ENCODE data around the gene AKT1S1. TPM values are rescaled to one million over a fixed set of nuclear protein-coding genes. Genes with fewer than 3 reads are reported as not detected.

AKT1S1 gene
- total RNA-seq, 1 experiment from 2014 or later, result 64.6 TPM

DNA sequence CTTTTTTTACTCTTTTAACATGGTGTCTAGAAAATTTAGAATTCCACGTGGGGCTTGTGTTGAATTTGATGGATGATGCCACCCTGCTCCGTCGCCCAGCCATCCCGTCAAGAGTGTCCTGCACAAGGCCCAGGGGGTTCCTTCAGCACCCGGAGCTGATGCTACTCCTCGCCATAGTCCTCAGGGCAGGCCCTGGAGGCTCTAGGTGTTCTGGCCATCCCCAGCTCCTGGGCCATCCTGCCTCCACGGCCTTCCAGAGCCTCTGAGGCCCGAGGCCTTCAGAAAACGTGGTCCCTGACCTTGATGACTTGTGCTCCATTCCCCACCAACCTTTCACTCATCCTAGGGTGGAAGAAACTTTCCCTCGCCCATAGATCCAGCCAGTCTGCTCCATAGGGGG, 3.3 kb downstream of the AKT1S1 start:
- CTCF ChIA-PET, result no interaction called here
- intact Hi-C loops (cut with micrococcal nuclease; ENCODE audit: unreplicated experiment), result loop anchor here (10.0 kb wide), 1 partner anchor 441 kb away; no protein-coding TSS in a partner anchor
- TF ChIP-seq, protein P1, sequence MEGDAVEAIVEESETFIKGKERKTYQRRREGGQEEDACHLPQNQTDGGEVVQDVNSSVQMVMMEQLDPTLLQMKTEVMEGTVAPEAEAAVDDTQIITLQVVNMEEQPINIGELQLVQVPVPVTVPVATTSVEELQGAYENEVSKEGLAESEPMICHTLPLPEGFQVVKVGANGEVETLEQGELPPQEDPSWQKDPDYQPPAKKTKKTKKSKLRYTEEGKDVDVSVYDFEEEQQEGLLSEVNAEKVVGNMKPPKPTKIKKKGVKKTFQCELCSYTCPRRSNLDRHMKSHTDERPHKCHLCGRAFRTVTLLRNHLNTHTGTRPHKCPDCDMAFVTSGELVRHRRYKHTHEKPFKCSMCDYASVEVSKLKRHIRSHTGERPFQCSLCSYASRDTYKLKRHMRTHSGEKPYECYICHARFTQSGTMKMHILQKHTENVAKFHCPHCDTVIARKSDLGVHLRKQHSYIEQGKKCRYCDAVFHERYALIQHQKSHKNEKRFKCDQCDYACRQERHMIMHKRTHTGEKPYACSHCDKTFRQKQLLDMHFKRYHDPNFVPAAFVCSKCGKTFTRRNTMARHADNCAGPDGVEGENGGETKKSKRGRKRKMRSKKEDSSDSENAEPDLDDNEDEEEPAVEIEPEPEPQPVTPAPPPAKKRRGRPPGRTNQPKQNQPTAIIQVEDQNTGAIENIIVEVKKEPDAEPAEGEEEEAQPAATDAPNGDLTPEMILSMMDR (IDR thresholded peaks at IDR 0.05; ENCODE audit: insufficient read depth in 1 of 2, low read depth in 1 of 2, low read length in 1 of 2, severe bottlenecking in 1 of 2, unreplicated experiment in 1 of 2), result no peak
- Mint-ChIP-seq H3K27ac (ENCODE audit: unreplicated experiment) (no peak overlapping the region), H3K27me3 (ENCODE audit: insufficient read depth, unreplicated experiment) (no peaks in the 10 kb centered on the region), H3K4me1 (ENCODE audit: low read depth, unreplicated experiment) (no peaks in the 10 kb centered on the region), H3K9me3 (ENCODE audit: unreplicated experiment) (no peaks in the 10 kb centered on the region), H3K36me3 (ENCODE audit: insufficient read depth, unreplicated experiment) (peaks cover 14% of the 10 kb centered on the region), H3K4me3 (ENCODE audit: unreplicated experiment) (no peak overlapping the region)
- Histone ChIP-seq H3K4me1 (peaks cover 7% of the 10 kb centered on the region; the same call in 1 of the 2 replicates), H3K4me3 (ENCODE audit: low read depth, low read length) (no peak overlapping the region), H3K9me3 (no peaks in the 10 kb centered on the region), H3K36me3 (ENCODE audit: control insufficient read depth, insufficient read depth, low read length) (peaks cover 4% of the 10 kb centered on the region), H3K27me3 (replicated peaks; ENCODE audit: control insufficient read depth, insufficient read depth, low read length) (no peaks in the 10 kb centered on the region)
- POLR2A ChIA-PET, result no interaction called here
- no TSS peak for BruUV-seq (replicated peaks)
- DNase-seq, result no peak

DNA sequence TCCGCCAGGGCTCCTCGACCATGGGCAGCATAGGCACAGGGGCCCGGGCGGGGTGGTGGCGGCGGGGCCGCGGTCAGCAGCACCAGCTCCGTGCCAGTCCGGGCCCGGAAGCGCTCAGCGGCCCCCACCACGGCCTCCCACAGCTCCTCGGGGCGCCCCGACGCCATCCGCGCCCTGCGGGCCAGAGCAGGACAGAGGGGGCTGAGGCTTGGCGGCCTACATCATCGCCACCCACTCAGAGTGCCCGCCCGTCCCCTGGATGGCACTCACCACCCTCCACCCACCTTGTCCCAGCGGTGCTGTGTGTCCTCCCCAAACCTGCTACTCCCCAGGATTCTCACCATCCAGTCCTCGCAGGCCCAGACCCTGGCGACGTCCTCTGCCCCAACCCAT, 4.0 kb downstream of the AKT1S1 start:
- Mint-ChIP-seq H3K4me1 (ENCODE audit: low read depth, unreplicated experiment) (no peaks in the 10 kb centered on the region), H3K27me3 (ENCODE audit: insufficient read depth, unreplicated experiment) (no peaks in the 10 kb centered on the region), H3K27ac (ENCODE audit: unreplicated experiment) (no peak overlapping the region), H3K4me3 (ENCODE audit: unreplicated experiment) (no peak overlapping the region), H3K36me3 (ENCODE audit: insufficient read depth, unreplicated experiment) (peaks cover 14% of the 10 kb centered on the region), H3K9me3 (ENCODE audit: unreplicated experiment) (no peaks in the 10 kb centered on the region)
- DNase-seq, result no peak
- POLR2A ChIA-PET, result no interaction called here
- H3K27me3 ChIP-seq (replicated peaks; ENCODE audit: control insufficient read depth, insufficient read depth, low read length), result no peaks in the 10 kb centered on the region
- no TSS peak for BruUV-seq (replicated peaks)
- intact Hi-C loops (cut with micrococcal nuclease; ENCODE audit: unreplicated experiment), result loop anchor here (10.0 kb wide), 1 partner anchor 442 kb away; no protein-coding TSS in a partner anchor
- peaks cover 4% of the 10 kb centered on the region for H3K36me3 ChIP-seq (ENCODE audit: control insufficient read depth, insufficient read depth, low read length)
- TF ChIP-seq, protein P1 (IDR thresholded peaks at IDR 0.05; ENCODE audit: insufficient read depth in 1 of 2, low read depth in 1 of 2, low read length in 1 of 2, severe bottlenecking in 1 of 2, unreplicated experiment in 1 of 2), result no peak
- CTCF ChIA-PET, result no interaction called here
- no peak overlapping the region for H3K4me3 ChIP-seq (ENCODE audit: low read depth, low read length)
- peaks cover 10% of the 10 kb centered on the region for H3K4me1 ChIP-seq
- no peaks in the 10 kb centered on the region for H3K9me3 ChIP-seq

DNA sequence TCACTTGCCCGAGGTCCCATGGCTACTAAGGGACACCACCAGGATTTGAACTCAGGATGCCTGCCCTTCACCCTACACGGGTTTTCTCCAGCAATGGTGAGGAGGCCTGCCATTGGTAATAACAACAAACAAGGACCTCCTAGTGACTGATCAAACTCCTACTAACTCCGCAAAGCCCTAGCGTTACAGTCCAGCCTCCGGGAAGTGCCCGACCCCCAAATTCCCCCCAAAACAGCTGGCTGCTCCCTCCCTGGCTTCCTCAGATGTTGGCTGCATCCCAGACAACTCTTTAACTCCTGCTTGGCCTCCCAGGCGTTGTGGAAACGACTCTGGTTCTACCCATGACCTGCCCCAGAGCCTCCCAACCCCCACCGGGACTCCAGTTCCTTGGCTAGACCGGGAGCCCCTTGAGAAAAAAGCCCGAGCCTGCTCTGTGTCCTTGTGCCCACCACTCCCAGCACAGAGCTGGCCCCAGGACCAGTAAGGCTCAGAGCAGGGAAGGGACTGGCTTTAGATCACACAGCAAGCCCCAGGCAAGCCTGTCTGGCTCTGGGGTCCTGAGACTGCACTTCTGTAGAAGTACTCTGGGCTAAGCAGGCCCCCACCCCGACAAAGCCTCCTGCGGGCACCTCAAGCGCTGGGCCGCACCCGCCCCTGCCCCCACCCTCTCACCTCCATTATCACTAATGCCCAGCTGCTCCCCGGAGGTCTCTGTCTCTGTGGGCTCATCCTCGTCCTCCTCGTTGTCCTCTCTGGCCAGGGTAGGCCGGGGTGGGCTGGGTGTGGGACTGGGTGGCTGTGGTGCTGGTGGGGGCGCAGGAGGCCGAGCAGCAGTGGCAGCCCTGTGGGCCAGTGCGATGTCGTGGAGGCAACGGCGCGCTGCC, 4.7 kb downstream of the AKT1S1 start:
- no peak overlapping the region for H3K27ac Mint-ChIP-seq (ENCODE audit: unreplicated experiment)
- H3K4me3 Mint-ChIP-seq (ENCODE audit: unreplicated experiment), result peak overlapping the region; percentile 27
- no peaks in the 10 kb centered on the region for H3K27me3 Mint-ChIP-seq (ENCODE audit: insufficient read depth, unreplicated experiment)

More for the DNA sequence above, 4.7 kb downstream of the AKT1S1 start:
- Mint-ChIP-seq H3K36me3 (ENCODE audit: insufficient read depth, unreplicated experiment) (peaks cover 19% of the 10 kb centered on the region), H3K4me1 (ENCODE audit: low read depth, unreplicated experiment) (no peaks in the 10 kb centered on the region), H3K9me3 (ENCODE audit: unreplicated experiment) (no peaks in the 10 kb centered on the region)
- TF ChIP-seq, protein P1 (IDR thresholded peaks at IDR 0.05; ENCODE audit: insufficient read depth in 1 of 2, low read depth in 1 of 2, low read length in 1 of 2, severe bottlenecking in 1 of 2, unreplicated experiment in 1 of 2), result no peak
- H3K4me3 ChIP-seq (ENCODE audit: low read depth, low read length), result no peak overlapping the region
- intact Hi-C loops (cut with micrococcal nuclease; ENCODE audit: unreplicated experiment), result loop anchor here (10.0 kb wide), 1 partner anchor 442 kb away; no protein-coding TSS in a partner anchor
- ChIA-PET CTCF (interaction anchor here (0.6 kb wide), 1 partner anchor 424 kb away, joined by 3 read pairs; no protein-coding TSS in a partner anchor), POLR2A (no interaction called here)
- no peak for DNase-seq
- BruUV-seq (replicated peaks), result no TSS peak
- no peaks in the 10 kb centered on the region for H3K9me3 ChIP-seq
- no peaks in the 10 kb centered on the region for H3K27me3 ChIP-seq (replicated peaks; ENCODE audit: control insufficient read depth, insufficient read depth, low read length)
- peaks cover 4% of the 10 kb centered on the region for H3K36me3 ChIP-seq (ENCODE audit: control insufficient read depth, insufficient read depth, low read length)
- peaks cover 11% of the 10 kb centered on the region for H3K4me1 ChIP-seq
